BJ (cell line): ENCODE results near the gene GLYATL3. TPM values are rescaled to one million over a fixed set of nuclear protein-coding genes. Genes with fewer than 3 reads are reported as not detected.

Experiments
- CTCF ChIA-PET: fragments of 350-600 bp; formaldehyde crosslinking; extraction: SDS; loops from one replicate; lab custom pipeline; 2021; ENCODE audit warnings: antibody characterized with exemption, inconsistent platforms; lab: Yijun Ruan, JAX
- POLR2A ChIA-PET: fragments of 300-600 bp; sonication (Branson Sonifier 250); formaldehyde crosslinking; extraction: SDS; loops from one replicate; lab custom pipeline; 2021; ENCODE audit warnings: antibody characterized with exemption; lab: Charles Lee
- DNase-seq: peaks from one replicate; pipeline ENCODE4 v3.0.0-alpha.2; 2011; ENCODE audit warnings: low read depth
- H3K27me3 ChIP-seq: 2 replicates; pipeline ENCODE4 v1.6.0; 2011; ENCODE audit warnings: low read length; ENCODE audit not compliant: control insufficient read depth, insufficient read depth
- H3K36me3 ChIP-seq: 2 replicates; pipeline ENCODE4 v1.5.1; 2011; ENCODE audit warnings: low read length; ENCODE audit not compliant: control insufficient read depth, insufficient read depth
- H3K4me3 ChIP-seq: 2 replicates; pipeline ENCODE4 v1.5.1; 2011; ENCODE audit warnings: low read depth, mild to moderate bottlenecking, control low read depth, low read length
- polyA plus RNA-seq: library from polyadenylated mRNA; depleted of rRNA; stranded (reverse); fragments of >200 nt; gene quantifications from 2 replicates; pipeline ENCODE4 v1.2.3, GENCODE V29; 2011
- TF ChIP-seq, protein P1 (sequence below): IDR thresholded peaks from 2 replicates; pipeline ENCODE4 v1.5.1; 2011; ENCODE audit warnings: low read depth, mild to moderate bottlenecking, control low read depth, inconsistent platforms, low read length, moderate library complexity; ENCODE audit not compliant: insufficient read depth

GLYATL3 gene
- polyA plus RNA-seq, 1 experiment = not detected

DNA sequence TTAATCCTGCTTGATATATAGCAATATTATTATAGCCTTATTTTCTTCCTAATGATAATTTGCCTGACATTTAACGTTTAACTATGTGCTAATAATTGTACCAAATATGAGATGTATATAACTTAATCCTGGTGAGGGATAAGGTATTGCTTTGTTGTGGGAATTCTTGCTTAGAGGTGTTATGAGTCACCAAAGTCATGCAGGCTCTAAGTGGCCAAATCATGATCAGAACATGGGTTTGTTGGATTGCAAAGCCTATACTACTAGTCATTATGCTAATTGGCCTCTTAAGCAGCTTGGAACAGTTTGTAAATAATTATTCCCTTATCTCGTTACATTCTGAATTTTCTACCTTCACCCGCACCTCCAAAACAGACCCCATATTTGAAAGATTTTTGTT is 28.8 kb downstream of the GLYATL3 start:
- CTCF ChIA-PET = interaction anchor here (8.7 kb wide), 1 partner anchor 80 kb away, joined by 107 read pairs; no protein-coding TSS in a partner anchor
- DNase-seq = no peak
- POLR2A ChIA-PET = interaction anchor here (0.7 kb wide), 1 partner anchor 176 kb away, joined by 7 read pairs; no protein-coding TSS in a partner anchor
- TF ChIP-seq, protein P1, sequence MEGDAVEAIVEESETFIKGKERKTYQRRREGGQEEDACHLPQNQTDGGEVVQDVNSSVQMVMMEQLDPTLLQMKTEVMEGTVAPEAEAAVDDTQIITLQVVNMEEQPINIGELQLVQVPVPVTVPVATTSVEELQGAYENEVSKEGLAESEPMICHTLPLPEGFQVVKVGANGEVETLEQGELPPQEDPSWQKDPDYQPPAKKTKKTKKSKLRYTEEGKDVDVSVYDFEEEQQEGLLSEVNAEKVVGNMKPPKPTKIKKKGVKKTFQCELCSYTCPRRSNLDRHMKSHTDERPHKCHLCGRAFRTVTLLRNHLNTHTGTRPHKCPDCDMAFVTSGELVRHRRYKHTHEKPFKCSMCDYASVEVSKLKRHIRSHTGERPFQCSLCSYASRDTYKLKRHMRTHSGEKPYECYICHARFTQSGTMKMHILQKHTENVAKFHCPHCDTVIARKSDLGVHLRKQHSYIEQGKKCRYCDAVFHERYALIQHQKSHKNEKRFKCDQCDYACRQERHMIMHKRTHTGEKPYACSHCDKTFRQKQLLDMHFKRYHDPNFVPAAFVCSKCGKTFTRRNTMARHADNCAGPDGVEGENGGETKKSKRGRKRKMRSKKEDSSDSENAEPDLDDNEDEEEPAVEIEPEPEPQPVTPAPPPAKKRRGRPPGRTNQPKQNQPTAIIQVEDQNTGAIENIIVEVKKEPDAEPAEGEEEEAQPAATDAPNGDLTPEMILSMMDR = no peak
- Histone ChIP-seq H3K36me3 (no peaks in the 10 kb centered on the region), H3K27me3 (no peaks in the 10 kb centered on the region; the same call in 1 of the 2 replicates), H3K4me3 (no peak overlapping the region)

DNA sequence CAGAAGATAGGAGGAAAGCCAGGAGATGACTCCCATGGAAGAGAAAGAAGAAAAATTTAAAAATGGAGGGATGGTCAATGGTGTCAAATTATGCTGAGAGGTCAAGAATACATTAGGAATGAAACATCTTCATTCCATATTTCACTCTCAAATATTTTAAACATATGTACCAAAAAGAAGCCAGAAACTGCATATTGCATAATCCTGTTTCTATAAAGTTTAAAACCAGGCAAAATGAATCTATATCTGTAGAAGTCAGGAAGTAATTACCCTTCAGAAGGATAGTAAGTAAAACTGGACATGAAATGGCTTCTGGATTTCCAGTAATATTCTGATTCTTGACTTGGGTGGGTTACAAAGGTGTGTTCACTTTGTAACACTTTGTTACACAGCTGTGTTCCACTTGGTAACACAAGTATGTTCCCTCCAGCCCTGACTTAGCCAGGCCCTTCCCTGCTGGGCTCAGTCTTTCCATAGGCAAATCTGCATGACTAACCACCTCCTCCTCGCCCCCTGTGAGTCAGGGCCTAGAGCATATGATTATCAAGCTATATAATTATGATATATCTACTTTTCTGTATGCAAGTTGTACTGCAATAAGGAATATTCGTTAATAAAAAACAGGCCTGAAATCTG is 30.5 kb downstream of the GLYATL3 start:
- no peak for DNase-seq
- ChIA-PET CTCF (interaction anchor here (0.7 to 8.7 kb wide), 5 partner anchors 41 to 386 kb away, joined by 3 to 107 read pairs (median 3); no protein-coding TSS in a partner anchor), POLR2A (no interaction called here)

DNA sequence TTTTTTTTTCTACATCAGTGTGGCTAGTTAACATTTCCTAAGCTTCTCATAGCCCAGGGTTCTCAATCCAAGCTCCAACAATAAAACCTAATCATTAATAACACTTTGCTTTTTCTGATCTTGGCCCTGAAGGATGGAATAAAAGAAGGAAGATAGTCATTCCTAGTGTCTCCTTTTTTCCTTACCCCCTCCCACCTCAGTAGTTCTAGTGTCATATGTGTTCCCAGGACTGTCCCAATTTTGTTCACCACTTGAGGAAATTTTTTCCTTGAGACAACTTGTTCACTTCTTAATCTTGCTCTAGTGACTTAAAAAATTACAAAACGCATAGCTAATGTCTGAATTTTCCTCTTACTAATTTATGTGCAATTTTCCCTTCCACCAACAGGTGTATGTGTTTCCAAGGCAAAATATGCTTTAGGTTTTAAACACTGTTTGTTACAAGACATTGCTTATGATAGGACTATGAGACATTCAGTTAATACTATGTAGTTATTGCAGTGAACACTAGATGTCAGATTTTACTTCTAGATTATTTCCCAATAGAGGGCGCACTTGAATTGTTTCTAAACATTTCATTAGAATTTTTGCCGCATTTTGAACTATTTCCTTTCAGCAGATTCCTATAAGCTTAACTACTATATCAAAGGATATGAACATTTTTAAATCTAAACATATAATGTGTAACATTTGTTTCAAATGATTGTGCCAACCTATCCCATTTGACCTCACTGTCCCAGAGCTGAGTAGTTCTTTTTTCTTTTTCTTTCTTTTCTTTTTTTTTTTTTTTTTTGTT is 32.2 kb downstream of the GLYATL3 start:
- CTCF ChIA-PET = interaction anchor here (0.6 to 8.7 kb wide), 24 partner anchors 8 to 617 kb away, joined by 3 to 107 read pairs (median 3); no protein-coding TSS in a partner anchor
- POLR2A ChIA-PET = interaction anchor here (0.6 kb wide), 1 partner anchor 79 kb away, joined by 5 read pairs; no protein-coding TSS in a partner anchor
- H3K4me3 ChIP-seq = no peak overlapping the region

More for the DNA sequence above, 30.5 kb downstream of the GLYATL3 start:
- no peaks in the 10 kb centered on the region for H3K36me3 ChIP-seq
- no peaks in the 10 kb centered on the region; the same call in 1 of the 2 replicates for H3K27me3 ChIP-seq
- H3K4me3 ChIP-seq = no peak overlapping the region
- TF ChIP-seq, protein P1 = no peak

DNA sequence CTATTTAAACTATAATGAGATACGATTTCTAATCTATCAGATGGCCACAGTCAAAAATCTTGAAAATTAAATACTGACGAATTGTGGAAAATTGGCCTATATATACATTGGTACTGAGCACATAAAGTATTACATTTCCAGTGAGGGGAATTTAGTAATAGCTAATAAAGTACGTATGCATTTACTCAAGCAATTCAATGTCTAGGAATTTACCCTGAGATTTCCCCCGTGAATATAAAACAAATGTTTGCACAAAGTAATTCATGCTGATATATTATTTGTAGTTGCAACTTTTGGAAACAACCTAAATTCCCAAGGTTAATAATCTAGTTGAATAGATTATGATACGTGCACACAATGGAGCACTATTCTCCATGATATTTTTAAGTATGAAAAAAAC is 36.1 kb downstream of the GLYATL3 start:
- no peaks in the 10 kb centered on the region for H3K36me3 ChIP-seq
- TF ChIP-seq, protein P1 = no peak
- DNase-seq = no peak
- H3K4me3 ChIP-seq = no peak overlapping the region
- ChIA-PET POLR2A (no interaction called here), CTCF (interaction anchor here (1.3 to 8.7 kb wide), 2 partner anchors 29 to 73 kb away, joined by 3 to 107 read pairs; no protein-coding TSS in a partner anchor)
- no peaks in the 10 kb centered on the region for H3K27me3 ChIP-seq

More for the DNA sequence above, 32.2 kb downstream of the GLYATL3 start:
- DNase-seq = peak; percentile 12
- TF ChIP-seq, protein P1 = peak; percentile 74
- Histone ChIP-seq H3K27me3 (no peaks in the 10 kb centered on the region; the same call in 1 of the 2 replicates), H3K36me3 (no peaks in the 10 kb centered on the region)

DNA sequence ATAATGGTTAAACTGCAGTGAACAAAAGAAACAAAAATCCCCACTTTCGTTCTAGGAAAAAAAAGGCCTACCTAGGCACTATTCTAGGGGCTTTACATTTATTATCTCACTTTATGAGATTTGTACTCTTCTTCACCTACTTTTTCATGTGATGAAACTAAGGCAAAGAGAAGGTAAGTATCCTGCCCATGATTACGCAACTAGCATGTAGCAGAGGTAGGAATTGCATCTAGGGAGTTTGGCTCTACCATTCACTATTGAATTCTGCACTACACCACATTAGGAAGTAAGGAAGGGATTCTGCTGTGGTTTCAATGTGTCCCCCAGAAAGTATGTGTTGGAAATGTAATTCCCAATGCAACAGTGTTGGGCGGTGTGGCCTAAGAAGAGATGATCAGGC is 39.4 kb downstream of the GLYATL3 start:
- ChIA-PET CTCF (no interaction called here), POLR2A (no interaction called here)
- Histone ChIP-seq H3K36me3 (no peaks in the 10 kb centered on the region), H3K27me3 (no peaks in the 10 kb centered on the region), H3K4me3 (no peak overlapping the region)
- no peak for DNase-seq
- TF ChIP-seq, protein P1 = no peak
